CD4-positive, alpha-beta T cell treated with Interleukin-10 for 1 hour (primary cell): ENCODE results near the gene C16orf78.
"Not testable (repeated sequence)": the region's sequence is repeated elsewhere in the genome, so short reads cannot be mapped to it uniquely, and the experiment has no call there.

ENCODE experiments used
- DNase-seq: peaks from one replicate; pipeline ENCODE4 v3.0.0-alpha.2; 2020

Gene C16orf78

DNA sequence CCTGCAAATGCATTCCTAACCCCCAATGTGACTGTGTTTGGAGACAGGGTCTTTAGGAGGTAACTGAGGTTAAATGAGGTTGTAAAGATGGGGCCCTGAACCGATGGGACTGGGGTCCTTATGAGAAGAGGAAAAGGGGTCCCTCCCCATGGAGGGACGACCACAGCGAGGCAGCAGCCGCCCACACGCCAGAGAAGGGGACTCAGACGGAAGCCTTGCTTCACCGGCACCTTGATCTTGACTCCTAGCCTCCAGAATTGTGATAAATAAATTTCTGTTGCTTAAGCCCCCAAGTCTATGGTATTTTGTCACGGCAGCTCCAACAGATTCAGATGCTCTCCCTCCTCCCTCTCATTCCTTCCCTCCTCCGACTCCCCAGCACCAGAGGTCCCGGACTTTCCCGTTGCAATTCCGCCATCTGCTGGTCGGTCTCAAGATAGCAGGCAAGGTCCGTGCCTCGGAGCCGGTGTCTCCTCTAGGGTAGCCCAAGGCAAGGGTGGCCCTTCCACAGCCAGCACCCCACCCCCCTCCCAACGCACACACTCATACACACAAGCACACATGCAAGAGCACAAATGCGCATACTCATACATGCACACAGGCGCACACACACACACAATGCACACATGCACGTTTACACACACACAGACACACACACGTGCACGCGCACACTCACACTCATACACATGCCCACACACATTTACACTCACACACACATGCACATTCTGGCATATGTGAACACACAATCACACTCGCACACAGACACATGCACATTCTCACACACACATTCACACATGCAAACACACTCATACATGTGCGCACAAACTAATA, 23.1 kb upstream of the C16orf78 start:
- DNase-seq, result peak; percentile 21

DNA sequence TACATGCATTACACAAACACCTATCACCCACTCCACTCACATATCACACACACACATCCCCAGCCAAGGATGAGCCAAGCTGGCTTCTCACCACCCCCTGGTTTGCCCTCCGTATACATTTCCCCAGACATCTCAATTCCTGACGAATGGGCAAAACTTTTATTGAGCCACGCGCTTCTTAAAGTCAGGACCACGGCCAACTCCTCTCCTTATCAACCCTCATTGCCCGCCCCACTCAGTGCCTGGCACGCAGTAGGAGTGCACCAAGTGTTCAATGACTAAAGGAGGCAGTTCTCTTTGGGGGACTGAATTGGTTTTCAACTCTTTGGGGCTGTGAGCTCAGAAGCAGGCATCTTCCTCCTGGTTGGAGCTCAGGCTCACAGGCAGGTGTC, 22.5 kb upstream of the C16orf78 start:
- no peak for DNase-seq

DNA sequence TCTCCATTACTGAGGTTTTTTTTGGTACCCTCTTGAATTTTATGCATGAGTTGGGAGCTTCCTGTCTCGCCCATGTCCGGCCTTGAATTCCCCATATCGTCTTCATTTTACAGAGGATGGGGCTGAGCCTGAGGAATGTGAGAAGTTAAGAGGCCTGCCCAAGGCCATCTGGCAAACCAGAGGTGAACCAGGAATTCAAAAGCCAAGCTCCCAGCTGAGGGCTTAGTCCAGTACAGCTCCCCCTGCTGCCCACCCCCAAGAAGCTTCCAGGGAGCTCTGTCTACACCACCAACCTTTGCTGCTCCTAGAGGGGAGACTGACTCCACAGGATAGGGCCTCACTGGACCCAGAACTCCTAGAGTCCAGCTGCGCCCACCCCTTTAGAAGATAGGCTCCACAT, 20.7 kb upstream of the C16orf78 start:
- no peak for DNase-seq

DNA sequence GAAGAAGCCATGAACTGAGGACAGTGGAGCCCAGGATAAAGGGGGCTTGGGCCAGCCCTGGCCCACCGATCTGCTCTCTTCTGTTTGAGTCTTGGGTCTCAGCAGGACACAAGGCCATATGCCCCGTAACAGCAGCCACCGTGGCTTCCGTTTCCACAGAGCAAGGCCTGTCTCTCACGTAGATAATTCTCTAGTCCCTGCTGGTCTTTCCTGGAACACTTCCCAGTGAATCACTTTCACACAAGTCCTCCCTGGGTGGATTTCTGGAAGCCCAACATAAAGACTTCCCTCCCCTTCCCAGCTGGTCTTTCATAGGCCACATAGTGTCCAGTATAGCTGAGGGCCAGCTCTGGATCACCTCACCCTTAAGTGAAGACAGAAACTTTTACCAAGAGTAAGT, 19.9 kb upstream of the C16orf78 start:
- DNase-seq, result no peak

DNA sequence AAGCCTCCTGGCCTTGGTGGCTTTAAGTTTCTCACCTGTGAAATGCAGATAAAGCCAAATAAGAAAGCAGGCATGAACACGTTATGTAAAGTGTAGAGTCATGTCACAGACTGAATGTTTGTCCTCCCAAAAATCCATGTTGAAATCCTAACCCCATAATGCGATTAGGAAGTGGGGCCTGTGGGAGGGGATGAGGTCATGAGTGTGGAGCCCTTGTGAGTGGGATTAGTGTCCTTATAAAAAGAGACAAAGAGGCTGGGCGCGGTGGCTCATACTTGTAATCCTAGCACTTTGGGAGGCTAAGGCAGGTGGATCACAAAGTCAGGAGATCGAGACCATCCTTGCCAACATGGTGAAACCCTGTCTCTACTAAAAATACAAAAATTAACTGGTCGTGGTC, 19.5 kb upstream of the C16orf78 start:
- no peak for DNase-seq

DNA sequence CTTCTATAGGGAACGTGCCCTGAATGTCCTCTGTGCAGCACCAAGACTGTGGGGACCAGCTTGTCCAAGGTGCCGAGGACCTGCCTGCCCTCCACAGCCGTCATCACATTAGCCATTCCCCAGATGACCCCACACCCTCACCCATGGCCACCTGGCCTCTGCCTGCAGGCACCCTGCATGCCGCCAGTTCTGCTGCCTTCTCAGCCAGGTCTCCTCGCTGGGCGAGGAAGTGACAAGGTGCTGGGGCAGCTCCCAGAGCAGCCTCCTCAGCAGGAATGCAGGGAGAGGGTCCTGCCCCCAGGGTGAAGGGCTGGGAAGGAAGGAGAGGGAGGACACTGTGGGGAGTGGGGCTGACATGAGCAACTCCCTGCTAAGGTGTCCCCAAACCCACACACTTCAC, 18.6 kb upstream of the C16orf78 start:
- DNase-seq, result no peak

DNA sequence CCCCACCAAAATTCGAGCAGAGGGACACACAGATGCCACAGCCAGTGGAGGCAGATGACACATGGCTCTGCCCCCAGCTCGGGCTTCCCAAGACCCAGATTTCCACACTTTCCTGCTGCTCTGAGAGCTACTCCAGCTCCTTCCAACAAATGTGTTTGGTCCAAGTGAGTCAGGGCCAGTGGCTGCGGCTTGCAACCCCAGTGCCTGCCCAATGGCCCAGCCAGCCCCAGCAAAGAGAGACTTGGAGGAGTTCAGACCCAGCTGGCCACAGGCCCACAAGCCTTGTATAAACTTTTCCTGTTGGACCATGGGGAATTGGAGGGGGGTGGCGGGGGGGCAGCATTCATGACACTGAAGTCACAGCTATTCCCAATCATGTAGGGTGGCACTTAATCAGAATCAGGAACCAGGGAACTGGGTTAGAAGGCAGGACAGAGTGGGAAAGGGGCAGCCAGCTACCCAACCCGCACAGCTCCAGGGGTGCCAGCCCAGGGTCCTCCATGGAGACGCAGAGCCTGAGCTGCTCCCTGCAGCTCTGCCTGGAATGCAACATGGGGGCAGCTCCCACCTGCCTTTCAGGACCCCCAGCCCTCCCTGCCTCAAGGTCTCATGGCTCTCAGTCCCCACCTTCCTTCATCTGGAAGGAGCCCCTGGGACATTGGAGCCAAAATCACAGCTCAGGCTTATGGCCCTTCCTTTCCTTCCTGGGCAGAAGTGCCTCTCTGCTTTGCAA, 17.5 kb upstream of the C16orf78 start:
- no peak for DNase-seq

DNA sequence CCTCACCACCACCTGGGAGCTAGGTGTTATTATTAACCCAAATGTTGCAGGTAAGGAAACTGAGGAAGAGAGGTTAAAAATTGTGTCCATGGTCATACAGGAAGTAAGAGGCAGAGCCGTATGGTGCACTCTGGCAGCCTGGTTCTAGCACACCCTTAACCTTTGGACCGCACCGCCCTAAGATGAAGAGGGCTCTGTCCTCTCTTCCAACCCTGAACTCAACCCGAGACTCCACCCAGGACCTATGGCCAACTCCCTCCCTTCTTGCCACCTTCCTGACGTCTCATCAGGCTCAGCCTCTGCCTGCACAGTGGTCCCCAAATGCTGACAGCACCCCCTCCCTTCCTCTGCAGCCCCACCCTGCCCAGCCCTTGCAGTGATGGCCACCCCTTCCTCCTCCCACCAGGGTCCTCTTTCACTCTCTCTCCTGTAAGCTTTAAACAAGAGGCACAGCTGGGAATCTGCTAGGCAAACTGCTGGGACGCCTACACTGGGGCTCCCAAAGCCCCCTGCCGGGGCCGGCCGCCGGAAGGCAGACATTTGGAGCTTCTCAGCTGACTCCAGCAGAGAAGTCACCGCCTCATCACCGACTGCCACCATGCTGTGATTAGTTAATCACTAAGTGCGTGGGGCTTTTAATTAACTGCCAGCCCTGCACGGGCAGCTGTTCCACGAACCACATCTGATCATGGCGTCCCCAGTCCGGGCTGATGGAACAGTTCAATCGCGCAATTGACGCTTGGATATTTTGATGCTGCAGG, 16.7 kb upstream of the C16orf78 start:
- no peak for DNase-seq

DNA sequence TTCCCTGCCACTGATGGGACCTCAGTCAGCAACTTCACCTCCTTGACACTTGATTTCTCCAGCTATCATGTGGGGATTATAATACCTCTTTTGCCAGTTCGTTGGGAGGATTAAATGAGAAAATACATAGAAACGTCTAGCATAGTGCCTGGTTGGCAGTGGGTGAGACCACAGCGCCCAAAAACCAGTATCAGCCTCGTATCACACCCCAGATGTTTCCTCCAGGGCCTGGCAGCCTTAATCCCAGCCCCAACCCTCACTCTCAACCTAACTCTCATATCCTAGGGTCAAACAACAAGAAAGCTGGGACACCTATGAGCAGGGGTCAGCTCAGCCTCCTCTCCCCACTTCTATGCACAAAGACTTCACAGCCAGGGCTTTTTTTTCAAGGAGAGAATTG, 14.0 kb upstream of the C16orf78 start:
- no peak for DNase-seq

DNA sequence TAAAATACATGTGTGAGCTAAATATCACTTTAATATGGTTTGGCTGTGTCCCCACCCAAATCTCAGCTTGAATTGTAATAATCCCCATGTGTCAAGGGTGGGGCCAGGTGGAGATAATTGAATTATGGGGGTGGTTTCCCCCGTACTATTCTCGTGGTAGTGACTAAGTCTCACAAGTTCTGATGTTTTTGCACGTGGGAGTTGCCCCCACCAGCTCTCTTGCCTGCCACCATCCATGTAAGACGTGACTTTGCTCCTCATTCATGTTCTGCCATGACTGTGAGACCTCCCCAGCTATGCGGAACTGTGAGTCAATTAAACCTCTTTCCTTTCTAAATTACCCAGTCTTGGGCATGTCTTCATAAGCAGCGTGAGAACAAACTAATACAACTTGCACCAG, 11.9 kb upstream of the C16orf78 start:
- not testable (repeated sequence) for DNase-seq

DNA sequence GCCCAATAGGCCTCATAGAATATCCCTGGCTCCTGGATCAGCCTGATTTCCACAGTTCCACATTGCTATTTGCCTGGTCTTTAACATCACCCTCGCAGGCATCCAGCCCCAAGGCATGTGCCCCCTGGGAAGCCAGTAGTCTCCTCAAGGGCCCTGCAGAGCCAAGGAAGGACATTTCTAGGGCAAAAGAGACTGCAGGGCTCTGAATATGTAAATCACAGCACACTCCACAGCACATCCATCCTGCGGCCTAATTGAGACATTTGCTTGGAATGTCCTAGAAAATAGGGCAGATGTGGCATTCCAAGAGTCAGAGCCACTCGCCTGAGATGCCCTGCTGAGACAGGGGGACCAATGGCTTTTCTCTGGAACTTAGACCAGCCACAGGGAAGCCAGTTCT, 11.4 kb upstream of the C16orf78 start:
- no peak for DNase-seq

DNA sequence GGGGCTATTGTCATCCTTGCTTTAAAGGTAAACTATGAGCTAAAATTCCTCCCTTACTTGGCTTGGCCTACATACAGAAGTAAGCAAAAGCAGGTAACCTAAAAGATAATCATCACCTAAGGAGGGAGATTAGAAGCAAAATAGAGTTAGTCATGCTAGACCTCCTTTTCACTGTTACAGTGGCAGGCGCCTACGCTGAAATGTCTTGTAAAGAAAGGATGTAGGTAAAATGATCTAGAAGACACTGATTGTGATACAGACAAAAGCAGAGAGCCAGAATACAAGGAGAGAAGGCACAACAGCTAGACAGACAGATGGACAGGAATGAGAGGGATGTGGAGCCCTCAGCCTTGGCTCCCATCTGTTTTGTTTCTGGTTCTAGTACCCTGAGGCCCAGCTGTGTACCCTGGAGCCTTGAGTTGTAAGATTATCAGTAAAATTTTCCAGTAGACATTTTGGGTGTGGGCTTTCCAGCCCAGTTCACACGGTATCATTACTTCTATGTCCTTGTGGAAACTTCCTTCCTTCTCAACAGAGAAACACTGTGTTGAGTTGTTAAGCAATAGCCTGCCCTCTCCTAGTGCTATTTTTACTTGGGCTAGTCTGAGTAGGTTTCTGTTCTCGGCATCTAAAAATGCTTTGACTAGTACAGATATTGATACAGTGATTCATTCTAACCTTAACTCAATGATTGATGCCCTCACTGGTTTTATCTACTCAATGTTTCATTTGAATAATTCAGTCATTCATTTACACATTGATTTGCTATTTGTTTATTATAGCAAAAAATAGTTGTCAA, 7.7 kb upstream of the C16orf78 start:
- no peak for DNase-seq

DNA sequence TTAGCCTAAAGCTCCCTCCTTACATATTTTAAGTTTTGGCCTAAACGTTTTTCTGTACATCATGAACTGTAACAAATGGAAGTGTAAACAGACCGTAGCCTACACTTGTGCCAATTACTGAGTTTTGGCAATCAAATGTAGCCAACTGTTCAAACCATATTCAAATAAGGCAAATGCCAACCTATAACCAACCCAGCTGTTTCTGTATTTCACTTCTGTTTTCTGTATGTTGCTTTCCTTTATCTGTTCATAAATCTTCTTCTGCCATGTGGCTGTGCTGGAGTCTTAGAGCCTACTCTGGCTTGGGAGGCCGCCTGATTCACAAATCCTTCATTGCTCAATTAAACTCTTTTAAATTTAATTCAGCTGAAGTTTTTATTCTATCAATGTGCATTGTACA, 6.9 kb upstream of the C16orf78 start:
- DNase-seq, result no peak

DNA sequence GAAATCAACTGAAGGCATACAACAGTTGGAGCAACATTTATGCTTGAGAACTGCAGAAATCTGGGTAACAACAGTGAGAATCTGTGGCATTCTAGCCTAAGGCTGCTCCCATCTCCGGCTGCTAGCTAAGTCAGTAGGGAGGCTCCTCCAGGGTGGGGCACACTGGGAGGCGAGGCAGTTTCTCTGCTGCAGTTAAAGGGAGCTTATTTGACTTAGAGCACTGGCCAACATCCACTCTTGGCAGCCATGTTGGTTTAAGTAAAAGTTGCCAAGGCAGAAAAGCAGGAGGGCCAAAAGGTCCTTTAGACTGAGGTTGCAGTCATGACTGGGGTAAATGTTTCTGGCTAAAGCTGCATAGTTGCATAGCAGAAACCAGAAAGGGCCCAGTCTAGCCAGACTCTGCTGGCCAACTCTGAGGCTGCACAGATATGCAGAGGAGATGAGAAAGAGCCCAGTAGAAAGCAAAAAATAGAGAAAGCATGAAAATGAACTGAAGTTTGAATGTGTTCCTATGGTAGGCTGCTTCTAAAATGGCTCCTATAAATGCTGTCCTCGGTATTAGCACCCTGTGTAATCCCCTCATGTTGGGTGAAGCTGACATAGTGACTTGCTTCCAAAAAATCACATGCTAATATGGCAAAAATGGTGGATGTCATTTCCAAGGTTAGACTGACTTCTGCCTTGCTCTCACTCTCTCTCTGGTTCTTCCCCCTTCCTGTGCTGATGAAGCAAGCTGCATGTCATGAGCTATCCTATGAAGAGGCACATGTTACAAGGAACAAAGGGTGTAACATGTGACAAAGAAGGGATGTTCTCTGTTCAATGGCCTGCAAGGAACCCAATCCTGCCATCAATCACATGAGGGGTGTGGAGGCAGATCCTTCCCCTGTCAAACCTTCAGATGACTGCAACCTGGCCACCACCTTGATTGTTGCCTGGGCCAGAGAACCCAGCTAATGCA, 3.7 kb upstream of the C16orf78 start:
- no peak for DNase-seq

DNA sequence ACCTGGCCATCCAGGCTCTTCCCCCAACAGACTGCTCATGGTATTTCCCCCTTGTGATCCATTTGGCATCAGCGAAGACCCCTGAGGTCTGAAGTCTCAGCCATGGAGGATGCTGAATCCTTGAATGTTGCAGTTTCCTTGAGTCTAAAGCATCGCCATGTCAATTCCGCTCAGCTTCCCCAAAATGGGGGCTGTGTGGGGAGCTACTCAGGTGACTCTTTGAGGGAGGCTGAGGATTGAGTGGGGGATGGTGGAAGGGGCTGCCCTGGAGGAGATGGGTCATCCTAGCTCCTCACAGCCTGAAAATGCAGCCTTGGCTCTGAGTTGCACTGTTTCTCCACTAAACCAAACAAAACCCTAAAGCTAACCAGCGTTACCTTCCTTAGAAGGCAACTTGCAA, 2.6 kb downstream of the C16orf78 start:
- no peak for DNase-seq

DNA sequence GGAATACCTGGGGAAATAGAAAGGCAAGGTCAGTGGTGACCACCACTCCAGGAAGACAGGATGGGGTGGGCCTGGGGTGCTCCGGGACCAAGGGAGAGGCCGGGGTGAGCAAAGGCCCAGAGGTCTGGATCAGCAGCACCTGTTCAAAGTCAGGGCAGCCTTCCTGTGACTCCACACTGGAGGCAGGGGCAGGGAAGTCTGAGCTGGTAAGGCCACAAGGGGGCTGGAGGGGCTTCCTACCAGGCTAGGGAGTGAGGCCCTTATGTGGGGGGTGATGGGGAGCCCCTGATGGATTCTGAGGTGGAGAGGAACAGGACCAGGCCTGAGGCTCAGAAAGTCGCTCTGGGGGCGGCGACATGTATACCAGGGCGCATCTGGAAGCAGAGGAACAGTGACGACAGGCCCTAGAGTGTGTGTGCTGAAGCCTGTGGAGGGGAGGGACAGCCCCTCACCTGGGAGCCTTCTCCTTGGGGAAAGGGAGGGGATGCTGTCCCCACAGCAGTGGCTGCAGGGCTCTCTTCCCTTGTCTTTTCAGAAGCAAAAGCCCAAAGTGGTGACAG, 3.7 kb downstream of the C16orf78 start:
- no peak for DNase-seq

DNA sequence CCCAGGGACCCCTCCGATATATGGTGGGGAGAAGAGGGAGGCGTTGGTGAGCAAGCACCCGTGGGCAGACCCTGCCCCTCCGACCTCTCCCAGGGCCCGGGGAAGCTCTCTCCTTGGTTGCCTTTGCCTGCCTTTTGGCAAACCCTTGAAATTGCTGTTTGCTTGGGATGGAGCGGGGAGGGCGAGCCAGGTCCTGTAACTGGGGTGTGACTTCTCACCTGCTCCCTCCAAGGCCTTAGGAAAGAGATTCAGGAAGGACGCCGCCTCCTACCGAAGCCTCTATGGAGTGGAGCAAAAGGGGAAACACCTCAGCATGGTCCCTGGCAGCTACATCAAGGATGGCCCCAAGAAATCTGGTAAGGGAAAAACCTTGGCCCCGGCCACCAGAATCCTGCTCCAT, 4.6 kb downstream of the C16orf78 start:
- DNase-seq, result no peak

DNA sequence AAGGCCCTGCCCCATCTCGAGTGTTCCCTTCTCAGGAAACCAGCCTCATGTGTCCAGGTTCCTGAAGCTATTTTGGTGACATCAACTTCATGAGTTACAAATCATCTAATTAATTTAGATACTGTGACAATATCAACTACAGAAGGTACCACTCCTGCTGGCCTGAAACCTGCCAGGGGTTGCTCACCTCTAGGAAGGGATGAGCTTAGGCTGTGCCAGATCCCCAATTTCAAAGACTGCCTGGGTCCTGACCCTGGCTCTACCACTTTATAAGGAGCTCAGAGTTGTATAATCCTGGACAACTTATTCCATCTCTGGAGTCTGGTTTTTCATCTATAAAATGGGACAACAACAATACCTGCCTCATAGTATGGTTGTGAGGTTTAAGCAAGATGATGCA, 5.2 kb downstream of the C16orf78 start:
- DNase-seq, result no peak

DNA sequence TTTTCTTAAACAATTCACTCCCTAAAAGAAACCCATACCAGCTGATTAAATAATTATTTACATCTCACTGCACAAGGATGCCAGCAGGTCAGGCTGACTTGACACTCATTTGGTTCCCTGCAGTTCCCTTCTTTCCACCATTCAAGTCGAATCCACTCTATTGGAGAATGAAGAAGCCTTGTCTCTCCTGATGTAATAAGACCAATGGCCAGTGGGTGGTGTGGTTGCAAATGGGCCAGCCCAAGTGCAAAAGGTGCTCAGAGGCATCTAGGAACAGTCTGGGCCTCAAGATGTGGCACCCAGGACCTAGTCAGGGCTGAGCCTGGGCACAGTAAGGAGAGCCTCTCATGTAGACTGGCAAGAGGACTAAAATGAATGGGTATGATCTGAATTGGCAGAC, 9.3 kb downstream of the C16orf78 start:
- no peak for DNase-seq

DNA sequence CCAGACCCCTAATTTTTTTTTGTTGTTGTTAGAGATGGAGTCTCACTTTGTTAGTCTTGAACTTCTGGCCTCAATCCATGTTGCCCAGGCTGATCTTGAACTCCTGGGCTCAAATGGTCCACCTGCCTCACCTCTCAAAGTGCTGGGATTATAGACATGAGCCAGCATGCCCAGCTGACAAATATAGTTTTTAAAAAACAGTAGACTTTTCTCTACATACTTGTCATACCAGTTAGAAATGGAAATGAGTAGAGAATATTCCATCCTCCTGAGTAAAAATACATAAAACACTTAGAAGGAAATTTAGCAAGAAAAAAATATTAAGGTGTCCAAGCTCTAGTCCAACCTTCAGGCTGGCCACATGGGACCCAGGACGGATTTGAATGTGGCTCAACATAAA, 21.4 kb downstream of the C16orf78 start:
- no peak for DNase-seq

DNA sequence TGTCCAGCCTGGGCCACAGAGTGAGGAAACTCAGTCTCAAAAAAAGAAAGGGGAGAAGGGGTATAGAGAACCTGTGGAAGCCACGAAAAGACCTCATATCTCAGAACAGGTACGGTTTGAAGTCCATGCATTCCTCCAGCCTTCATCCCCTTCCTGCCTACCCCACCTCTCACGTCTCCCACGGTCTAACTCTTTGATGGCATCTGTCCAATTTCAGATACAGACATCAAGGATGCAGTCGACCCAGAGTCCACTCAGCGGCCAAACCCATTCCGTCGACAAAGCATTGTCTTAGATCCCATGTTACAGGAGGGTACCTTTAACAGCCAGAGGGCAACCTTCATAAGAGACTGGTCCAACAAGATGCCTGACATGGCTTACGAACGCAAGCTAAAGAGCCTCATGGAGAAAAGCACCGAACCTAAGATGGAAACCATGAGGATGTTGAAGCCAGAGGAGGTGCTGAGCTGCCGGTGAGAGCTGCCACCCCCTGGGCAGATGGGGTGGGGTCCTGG, 22.7 kb downstream of the C16orf78 start:
- DNase-seq, result no peak
